ENCODE measurements around the gene MT1E. TPM values are rescaled to one million over a fixed set of nuclear protein-coding genes. Genes with fewer than 3 reads are reported as not detected.
"Not testable (repeated sequence)": the region's sequence is repeated elsewhere in the genome, so short reads cannot be mapped to it uniquely, and the experiment has no call there.

Gene MT1E
- total and polyA plus RNA-seq, 2 donors (not counting 1 experiment from before 2014, with no cell fraction given), result 3.1 TPM; not detected in 1

GRCh38 chr16:56580391-56581048 is 45.1 kb upstream of the MT1E start:
- WGBS (ENCODE audit: insufficient coverage), result 93% methylated on average over 3 of the region's 6 CpGs
- Histone ChIP-seq H4K20me1 (ENCODE audit: control insufficient read depth, insufficient read depth, low read length, poor library complexity, severe bottlenecking) (no peaks in the 10 kb centered on the region), H3K9ac (ENCODE audit: low read length) (no peak overlapping the region), H3K79me2 (ENCODE audit: control insufficient read depth, insufficient read depth, low read length) (no peaks in the 10 kb centered on the region), H3K9me3 (ENCODE audit: control extremely low read depth in 1 of 3, control insufficient read depth in 2 of 3, insufficient read depth in 1 of 3, low read length in 2 of 3) (no peaks in the 10 kb centered on the region), H3K4me3 (ENCODE audit: control extremely low read depth in 1 of 5, extremely low read depth in 1 of 5, insufficient read depth in 1 of 5, low read depth in 2 of 5, low read length in 4 of 5) (no peak overlapping the region), H3K36me3 (replicated peaks in 1 of 2; ENCODE audit: control extremely low read depth in 1 of 2, control insufficient read depth in 1 of 2, extremely low read depth in 1 of 2, insufficient read depth in 2 of 2, low read length in 1 of 2) (no peaks in the 10 kb centered on the region), H3K27ac (ENCODE audit: low read length in 2 of 2) (no peak overlapping the region), H3K4me1 (ENCODE audit: control insufficient read depth in 2 of 2, insufficient read depth in 2 of 2, low read length in 2 of 2) (peaks cover 0 to 3% of the 10 kb centered on the region in 2 donors), H3K27me3 (replicated peaks in 1 of 4; ENCODE audit: control extremely low read depth in 1 of 4, control insufficient read depth in 3 of 4, insufficient read depth in 4 of 4, low read length in 3 of 4) (no peaks in the 10 kb centered on the region), H2AFZ (ENCODE audit: insufficient read depth, low read depth, low read length, poor library complexity, severe bottlenecking) (no peak overlapping the region), H3K4me2 (replicated peaks; ENCODE audit: low read depth, low read length, poor library complexity, severe bottlenecking) (no peak overlapping the region)
- ATAC-seq (ENCODE audit: low read depth) (no peak), DNase-seq (no peak)
- POLR2A ChIA-PET, result no interaction called here
- Mint-ChIP-seq H3K9me3 (ENCODE audit: insufficient read depth) (no peaks in the 10 kb centered on the region), H3K4me1 (peaks cover 1% of the 10 kb centered on the region), H3K27ac (no peak overlapping the region), H3K4me3 (no peak overlapping the region), H3K27me3 (peaks cover 26% of the 10 kb centered on the region)
- TF ChIP-seq, protein P1, sequence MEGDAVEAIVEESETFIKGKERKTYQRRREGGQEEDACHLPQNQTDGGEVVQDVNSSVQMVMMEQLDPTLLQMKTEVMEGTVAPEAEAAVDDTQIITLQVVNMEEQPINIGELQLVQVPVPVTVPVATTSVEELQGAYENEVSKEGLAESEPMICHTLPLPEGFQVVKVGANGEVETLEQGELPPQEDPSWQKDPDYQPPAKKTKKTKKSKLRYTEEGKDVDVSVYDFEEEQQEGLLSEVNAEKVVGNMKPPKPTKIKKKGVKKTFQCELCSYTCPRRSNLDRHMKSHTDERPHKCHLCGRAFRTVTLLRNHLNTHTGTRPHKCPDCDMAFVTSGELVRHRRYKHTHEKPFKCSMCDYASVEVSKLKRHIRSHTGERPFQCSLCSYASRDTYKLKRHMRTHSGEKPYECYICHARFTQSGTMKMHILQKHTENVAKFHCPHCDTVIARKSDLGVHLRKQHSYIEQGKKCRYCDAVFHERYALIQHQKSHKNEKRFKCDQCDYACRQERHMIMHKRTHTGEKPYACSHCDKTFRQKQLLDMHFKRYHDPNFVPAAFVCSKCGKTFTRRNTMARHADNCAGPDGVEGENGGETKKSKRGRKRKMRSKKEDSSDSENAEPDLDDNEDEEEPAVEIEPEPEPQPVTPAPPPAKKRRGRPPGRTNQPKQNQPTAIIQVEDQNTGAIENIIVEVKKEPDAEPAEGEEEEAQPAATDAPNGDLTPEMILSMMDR (IDR thresholded peaks at IDR 0.05), result no peak
- intact Hi-C loops (cut with micrococcal nuclease), result no loop called here
- CTCF ChIA-PET, result interaction anchor here (2.0 kb wide), 1 partner anchor 122 kb away, joined by 6 read pairs; no protein-coding TSS in a partner anchor

- H3K9me3 Mint-ChIP-seq (ENCODE audit: insufficient read depth); H3K27ac ChIP-seq (ENCODE audit: low read length in 2 of 2); H3K4me2 ChIP-seq (replicated peaks; ENCODE audit: low read depth, low read length, poor library complexity, severe bottlenecking); H4K20me1 ChIP-seq (ENCODE audit: control insufficient read depth, insufficient read depth, low read length, poor library complexity, severe bottlenecking); H3K79me2 ChIP-seq (ENCODE audit: control insufficient read depth, insufficient read depth, low read length); H3K27me3 ChIP-seq (replicated peaks in 1 of 4; ENCODE audit: control extremely low read depth in 1 of 4, control insufficient read depth in 3 of 4, insufficient read depth in 4 of 4, low read length in 3 of 4); H3K9ac ChIP-seq (ENCODE audit: low read length); H3K4me1 ChIP-seq (ENCODE audit: control insufficient read depth in 2 of 2, insufficient read depth in 2 of 2, low read length in 2 of 2); ATAC-seq (ENCODE audit: low read depth); H3K4me3 Mint-ChIP-seq; H3K4me1 Mint-ChIP-seq; H3K36me3 ChIP-seq (replicated peaks in 1 of 2; ENCODE audit: control extremely low read depth in 1 of 2, control insufficient read depth in 1 of 2, extremely low read depth in 1 of 2, insufficient read depth in 2 of 2, low read length in 1 of 2); H3K9me3 ChIP-seq (ENCODE audit: control extremely low read depth in 1 of 3, control insufficient read depth in 2 of 3, insufficient read depth in 1 of 3, low read length in 2 of 3); H3K4me3 ChIP-seq (ENCODE audit: control extremely low read depth in 1 of 5, extremely low read depth in 1 of 5, insufficient read depth in 1 of 5, low read depth in 2 of 5, low read length in 4 of 5); H3K27ac Mint-ChIP-seq; POLR2A ChIA-PET; DNase-seq; intact Hi-C loops (cut with micrococcal nuclease); H2AFZ ChIP-seq (ENCODE audit: insufficient read depth, low read depth, low read length, poor library complexity, severe bottlenecking): not testable (repeated sequence)
- CTCF ChIA-PET, result interaction anchor here (0.6 to 1.2 kb wide), 3 partner anchors 18 to 123 kb away, joined by 3 to 4 read pairs (median 4); no protein-coding TSS in a partner anchor
- H3K27me3 Mint-ChIP-seq, result peaks cover 41% of the 10 kb centered on the region
- WGBS (ENCODE audit: insufficient coverage), result 100% methylated on average over 1 of the region's 2 CpGs
These were observed 42.7 kb upstream of the MT1E start for GRCh38 chr16:56582911-56583310.
